HG02642 (cell line): ENCODE measurements around the gene BRINP1.

ENCODE experiments used
- ATAC-seq: cut with Tn5 transposase; IDR thresholded peaks from one replicate; pipeline ENCODE4 v1.9.1; 2021; ENCODE audit warnings: mild to moderate bottlenecking; ENCODE audit not compliant: unreplicated experiment, poor library complexity

The BRINP1 gene

GRCh38 chr9:119368681-119369581 is at the start of gene BRINP1:
TSS of gene BRINP1 (minus strand) at chr9:119369435. CDS start at chr9:119313355, 56,080 bp downstream.
- no peak for ATAC-seq

GRCh38 chr9:119418721-119419120 is 49.5 kb upstream of the BRINP1 start:
- ATAC-seq, result no peak

GRCh38 chr9:119416793-119417192 is 47.6 kb upstream of the BRINP1 start:
- no peak for ATAC-seq

- no peak for ATAC-seq
Observed at GRCh38 chr9:119412399-119412798, 43.2 kb upstream of the BRINP1 start.

GRCh38 chr9:119409552-119409951 is 40.3 kb upstream of the BRINP1 start:
- ATAC-seq, result no peak

GRCh38 chr9:119400606-119401005 is 31.4 kb upstream of the BRINP1 start:
- no peak for ATAC-seq

GRCh38 chr9:119398350-119398749 is 29.1 kb upstream of the BRINP1 start:
- ATAC-seq, result no peak

GRCh38 chr9:119391878-119392277 is 22.6 kb upstream of the BRINP1 start:
- no peak for ATAC-seq

GRCh38 chr9:119375892-119376291 is 6.7 kb upstream of the BRINP1 start:
- no peak for ATAC-seq

GRCh38 chr9:119372951-119373350 is 3.7 kb upstream of the BRINP1 start:
- ATAC-seq, result no peak

- ATAC-seq, result no peak
Observed at GRCh38 chr9:119370816-119371215, 1.6 kb upstream of the BRINP1 start.

- no peak for ATAC-seq
Observed at GRCh38 chr9:119369680-119370366, 588 bp upstream of the BRINP1 start.

- no peak for ATAC-seq
Observed at GRCh38 chr9:119368179-119368578, 1.1 kb downstream of the BRINP1 start.

GRCh38 chr9:119367683-119368075 is 1.6 kb downstream of the BRINP1 start:
- no peak for ATAC-seq

- no peak for ATAC-seq
Observed at GRCh38 chr9:119366909-119367682, 2.1 kb downstream of the BRINP1 start.

GRCh38 chr9:119365291-119366027 is 3.8 kb downstream of the BRINP1 start:
- ATAC-seq, result no peak

- ATAC-seq, result no peak
Observed at GRCh38 chr9:119360237-119360636, 9.0 kb downstream of the BRINP1 start.

- no peak for ATAC-seq
Observed at GRCh38 chr9:119357336-119358096, 11.7 kb downstream of the BRINP1 start.

- ATAC-seq, result no peak
Observed at GRCh38 chr9:119349351-119349825, 19.8 kb downstream of the BRINP1 start.
